Measurements from ENCODE around the gene CDC42.

GRCh38 chr1:22133247-22133930 is 80.9 kb downstream of the CDC42 start:
- TF ChIP-seq CTCF (conservative IDR thresholded peaks at IDR 0.05 in 1 of 2, IDR thresholded peaks at IDR 0.05 in 1 of 2; ENCODE audit: low read depth in 1 of 2, low read length in 2 of 2) (no peak), EZH2 (IDR thresholded peaks at IDR 0.05; ENCODE audit: low read length, missing control alignments) (no peak)
